ENCODE results near the gene ZDHHC3. TPM values are rescaled to one million over a fixed set of nuclear protein-coding genes. Genes with fewer than 3 reads are reported as not detected.

Gene ZDHHC3
- total and polyA plus RNA-seq, 12 donors = 30.1 to 148 (median 95.8) TPM

GRCh38 chr3:44875596-44875995, 100.4 kb downstream of the ZDHHC3 start:
- H3K4me1 ChIP-seq (replicated peaks in 1 of 2) = no peaks in the 10 kb centered on the region
- H3K36me3 ChIP-seq (replicated peaks in 1 of 2) = no peaks in the 10 kb centered on the region
- no peaks in the 10 kb centered on the region for H3K9me3 ChIP-seq (replicated peaks in 1 of 3)
- H3K27ac ChIP-seq = no peak overlapping the region
- DNase-seq = no peak
- H3K27me3 ChIP-seq = no peaks in the 10 kb centered on the region
- H3K4me3 ChIP-seq = no peak overlapping the region
- 76 to 86% (median 80%) methylated on average over 2 to 3 of the region's 3 CpGs for WGBS, 4 donors
- no peak for TF ChIP-seq POLR2A (IDR thresholded peaks at IDR 0.05)
- no peak for TF ChIP-seq CTCF (IDR thresholded peaks at IDR 0.05)
- intact Hi-C loops (cut with DNase I) = no loop called here

Other genes with a start within 250 kb of the ZDHHC3 start
- gene ZNF501, start 246.5 kb downstream of the ZDHHC3 start, total RNA-seq = 1 to 10 TPM in 8 of 9 donors, under 1 TPM in 1; 0.06 to 4.6 (median 2.1) TPM
- 1 to 10 TPM in 2 of 3 donors, under 1 TPM in 1; 0.74 to 2.0 (median 1.6) TPM for gene ZNF501, start 246.5 kb downstream of the ZDHHC3 start, polyA plus RNA-seq
- gene KIAA1143, start 214.6 kb downstream of the ZDHHC3 start, total RNA-seq = 10 to 100 TPM; 15.7 to 43.6 (median 26.3) TPM
- gene KIAA1143, start 214.6 kb downstream of the ZDHHC3 start, polyA plus RNA-seq = 10 to 100 TPM in 1 of 3 donors, 1 to 10 TPM in 2; 6.7 to 55.1 (median 6.7) TPM
- gene KIF15, start 214.4 kb downstream of the ZDHHC3 start, total RNA-seq = 10 to 100 TPM in 1 of 9 donors, 1 to 10 TPM in 2, under 1 TPM in 6; 0.42 to 10.2 (median 0.69) TPM
- gene KIF15, start 214.4 kb downstream of the ZDHHC3 start, polyA plus RNA-seq = 1 to 10 TPM in 1 of 3 donors, under 1 TPM in 2; 0.20 to 1.6 (median 0.24) TPM
- gene TMEM42, start 114.3 kb downstream of the ZDHHC3 start, total RNA-seq = 10 to 100 TPM in 8 of 9 donors, 1 to 10 TPM in 1; 7.5 to 41.7 (median 27.9) TPM
- 10 to 100 TPM; 13.0 to 38.6 (median 33.8) TPM for gene TMEM42, start 114.3 kb downstream of the ZDHHC3 start, polyA plus RNA-seq
- 1 to 10 TPM in 1 of 9 donors, under 1 TPM in 3, not detected in 5; 0.18 to 2.2 (median 0.23) TPM for gene TGM4, start 101.6 kb downstream of the ZDHHC3 start, total RNA-seq
- gene TGM4, start 101.6 kb downstream of the ZDHHC3 start, polyA plus RNA-seq = under 1 TPM; 0.10 to 0.24 (median 0.22) TPM
- 100 to 1,000 TPM in 4 of 9 donors, 10 to 100 TPM in 5; 72.9 to 214 (median 93.0) TPM for gene EXOSC7, start 70 bp upstream of the ZDHHC3 start, total RNA-seq
- 10 to 100 TPM; 68.9 to 80.2 (median 73.4) TPM for gene EXOSC7, start 70 bp upstream of the ZDHHC3 start, polyA plus RNA-seq
- 100 to 1,000 TPM in 3 of 9 donors, 10 to 100 TPM in 6; 20.7 to 110 (median 71.4) TPM for gene CLEC3B, start 50.1 kb upstream of the ZDHHC3 start, total RNA-seq
- gene CLEC3B, start 50.1 kb upstream of the ZDHHC3 start, polyA plus RNA-seq = 100 to 1,000 TPM in 2 of 3 donors, 1 to 10 TPM in 1; 5.1 to 251 (median 177) TPM
- gene CDCP1, start 170.2 kb upstream of the ZDHHC3 start, total RNA-seq = 1 to 10 TPM in 7 of 9 donors, under 1 TPM in 2; 0.42 to 4.3 (median 2.6) TPM
- under 1 TPM; 0.27 to 0.79 (median 0.40) TPM for gene CDCP1, start 170.2 kb upstream of the ZDHHC3 start, polyA plus RNA-seq

All from adrenal gland (tissue), 12 donors.